Breast epithelium (tissue), 3 donors: ENCODE data around the gene MRPL9.

Source experiments
- POLR2A ChIP-seq: fragments of 450-650 bp; IDR thresholded peaks from one replicate; pipeline ENCODE4 v1.6.1; 2016; ENCODE audit warnings: antibody characterized with exemption, mild to moderate bottlenecking, moderate library complexity
- POLR2AphosphoS5 ChIP-seq, 3 donors: sonication (generic); formaldehyde crosslinking; IDR thresholded peaks; one replicate each; pipeline ENCODE4 v1.6.1; 2017; ENCODE audit warnings: antibody characterized with exemption in 3 of 3
- TF ChIP-seq, protein P1 (sequence below), 3 donors: fragments of 450-650 bp; IDR thresholded peaks; one replicate each; pipeline ENCODE4 v1.5.1; 2016 to 2017; ENCODE audit warnings: antibody characterized with exemption in 3 of 3, mild to moderate bottlenecking in 3 of 3, moderate library complexity in 3 of 3

DNA sequence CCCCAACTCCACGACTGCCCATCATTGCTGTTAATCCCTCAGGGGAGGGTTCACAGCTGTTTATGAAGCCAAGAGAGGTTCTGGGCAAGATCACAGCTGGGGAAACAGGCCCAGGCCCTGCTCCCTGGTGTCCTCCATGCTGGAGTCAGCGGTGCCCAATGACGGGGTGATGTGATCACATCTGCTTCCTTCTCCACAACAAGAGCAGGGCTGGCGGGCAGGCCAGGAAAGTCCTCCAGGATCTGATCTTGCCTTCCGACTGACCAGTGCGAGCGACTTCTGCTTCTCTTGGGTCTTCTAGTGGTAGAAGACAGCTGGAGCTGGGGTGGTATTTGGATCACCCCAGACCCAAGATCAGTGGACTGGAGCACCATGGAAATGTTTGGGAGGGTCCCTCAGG lies 42.9 kb upstream of the MRPL9 start:
- TF ChIP-seq, protein P1, sequence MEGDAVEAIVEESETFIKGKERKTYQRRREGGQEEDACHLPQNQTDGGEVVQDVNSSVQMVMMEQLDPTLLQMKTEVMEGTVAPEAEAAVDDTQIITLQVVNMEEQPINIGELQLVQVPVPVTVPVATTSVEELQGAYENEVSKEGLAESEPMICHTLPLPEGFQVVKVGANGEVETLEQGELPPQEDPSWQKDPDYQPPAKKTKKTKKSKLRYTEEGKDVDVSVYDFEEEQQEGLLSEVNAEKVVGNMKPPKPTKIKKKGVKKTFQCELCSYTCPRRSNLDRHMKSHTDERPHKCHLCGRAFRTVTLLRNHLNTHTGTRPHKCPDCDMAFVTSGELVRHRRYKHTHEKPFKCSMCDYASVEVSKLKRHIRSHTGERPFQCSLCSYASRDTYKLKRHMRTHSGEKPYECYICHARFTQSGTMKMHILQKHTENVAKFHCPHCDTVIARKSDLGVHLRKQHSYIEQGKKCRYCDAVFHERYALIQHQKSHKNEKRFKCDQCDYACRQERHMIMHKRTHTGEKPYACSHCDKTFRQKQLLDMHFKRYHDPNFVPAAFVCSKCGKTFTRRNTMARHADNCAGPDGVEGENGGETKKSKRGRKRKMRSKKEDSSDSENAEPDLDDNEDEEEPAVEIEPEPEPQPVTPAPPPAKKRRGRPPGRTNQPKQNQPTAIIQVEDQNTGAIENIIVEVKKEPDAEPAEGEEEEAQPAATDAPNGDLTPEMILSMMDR (IDR thresholded peaks at IDR 0.05): no peak
- TF ChIP-seq POLR2A (no peak), POLR2AphosphoS5 (IDR thresholded peaks at IDR 0.05) (no peak)
